ENCODE data around the gene KAZN. TPM values are rescaled to one million over a fixed set of nuclear protein-coding genes. Genes with fewer than 3 reads are reported as not detected.

The KAZN gene
- total RNA-seq, 1 donor from 2014 or later = 33.9 TPM

- ATAC-seq = no peak
Observed at GRCh38 chr1:15045123-15045522, 446.6 kb downstream of the KAZN start.

GRCh38 chr1:15046487-15047165 is 448.1 kb downstream of the KAZN start:
- ATAC-seq = peak; percentile 75

- no peak for ATAC-seq
Observed at GRCh38 chr1:15047237-15047636, 448.8 kb downstream of the KAZN start.

DNA sequence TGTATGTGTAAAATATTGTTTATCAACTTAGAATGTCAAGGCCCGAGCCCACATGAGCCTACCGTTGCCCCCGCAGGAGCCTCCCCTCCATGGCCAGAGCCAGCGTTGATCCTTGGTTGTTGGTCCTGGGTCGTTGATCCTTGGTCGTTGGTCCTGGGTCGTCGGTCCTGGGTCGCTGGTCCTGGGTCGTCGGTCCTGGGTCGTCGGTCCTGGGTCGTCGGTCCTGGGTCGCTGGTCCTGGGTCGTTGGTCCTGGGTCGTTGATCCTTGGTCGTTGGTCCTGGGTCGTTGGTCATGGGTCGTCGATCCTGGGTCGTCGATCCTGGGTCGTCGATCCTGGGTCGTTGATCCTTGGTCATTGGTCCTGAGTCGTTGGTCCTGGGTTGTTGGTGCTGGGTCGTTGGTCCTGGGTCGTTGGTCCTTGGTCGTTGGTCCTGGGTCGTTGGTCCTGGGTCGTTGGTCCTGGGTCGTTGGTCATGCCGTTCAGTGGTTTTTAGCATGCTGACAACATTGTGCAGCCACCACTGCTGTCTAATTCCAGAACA is 450.0 kb downstream of the KAZN start:
- no peak for ATAC-seq

DNA sequence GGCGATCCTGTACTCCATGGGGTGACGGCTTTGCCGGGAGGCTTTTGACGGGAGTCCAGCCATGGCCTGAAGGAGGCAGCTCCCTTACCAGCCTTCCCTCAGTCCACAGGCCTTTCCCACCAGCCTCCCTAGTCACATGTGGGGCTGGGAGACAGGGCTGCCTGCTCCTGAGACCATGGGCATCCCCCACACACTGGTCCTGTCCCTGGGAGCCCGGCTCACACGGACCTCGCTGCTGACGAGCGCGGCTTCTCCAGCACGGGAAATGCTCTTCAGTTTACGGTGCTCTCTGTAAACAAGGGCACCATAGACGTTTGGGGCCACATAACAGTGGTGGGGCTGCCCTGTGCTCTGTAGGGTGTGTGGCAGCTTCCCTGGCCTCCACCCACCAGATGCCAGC is 450.6 kb downstream of the KAZN start:
- ATAC-seq = no peak

DNA sequence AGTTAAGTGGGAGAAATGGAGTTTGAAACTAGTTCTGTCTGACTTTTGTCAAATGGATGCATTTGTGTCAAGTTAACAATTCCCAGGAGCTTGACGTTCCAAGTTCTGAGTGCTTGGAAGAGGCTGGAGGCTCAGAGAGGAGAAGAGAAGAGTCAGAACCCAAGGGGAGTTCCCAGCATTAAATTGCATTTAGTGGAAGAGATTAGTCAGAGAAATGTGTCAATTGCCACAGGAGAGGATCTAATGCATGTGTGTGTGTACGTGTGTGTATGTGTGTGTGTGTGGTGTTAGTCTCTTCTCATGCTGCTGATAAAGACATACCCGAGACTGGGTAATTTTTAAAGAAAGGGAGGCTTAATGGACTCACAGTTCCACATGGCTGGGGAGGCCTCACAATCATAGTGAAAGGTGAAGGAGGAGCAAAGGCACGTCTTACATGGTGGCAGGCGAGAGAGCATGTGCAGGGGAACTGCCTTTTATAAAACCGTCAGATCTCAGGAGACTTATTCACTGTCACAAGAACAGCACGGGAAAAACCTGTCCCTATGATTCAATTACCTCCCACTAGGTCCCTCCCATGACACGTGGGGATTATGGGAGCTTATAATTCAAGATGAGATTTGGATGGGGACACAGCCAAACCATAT is 453.5 kb downstream of the KAZN start:
- ATAC-seq = no peak

- ATAC-seq = peak; percentile 30
Observed at GRCh38 chr1:15053153-15053552, 454.7 kb downstream of the KAZN start.

DNA sequence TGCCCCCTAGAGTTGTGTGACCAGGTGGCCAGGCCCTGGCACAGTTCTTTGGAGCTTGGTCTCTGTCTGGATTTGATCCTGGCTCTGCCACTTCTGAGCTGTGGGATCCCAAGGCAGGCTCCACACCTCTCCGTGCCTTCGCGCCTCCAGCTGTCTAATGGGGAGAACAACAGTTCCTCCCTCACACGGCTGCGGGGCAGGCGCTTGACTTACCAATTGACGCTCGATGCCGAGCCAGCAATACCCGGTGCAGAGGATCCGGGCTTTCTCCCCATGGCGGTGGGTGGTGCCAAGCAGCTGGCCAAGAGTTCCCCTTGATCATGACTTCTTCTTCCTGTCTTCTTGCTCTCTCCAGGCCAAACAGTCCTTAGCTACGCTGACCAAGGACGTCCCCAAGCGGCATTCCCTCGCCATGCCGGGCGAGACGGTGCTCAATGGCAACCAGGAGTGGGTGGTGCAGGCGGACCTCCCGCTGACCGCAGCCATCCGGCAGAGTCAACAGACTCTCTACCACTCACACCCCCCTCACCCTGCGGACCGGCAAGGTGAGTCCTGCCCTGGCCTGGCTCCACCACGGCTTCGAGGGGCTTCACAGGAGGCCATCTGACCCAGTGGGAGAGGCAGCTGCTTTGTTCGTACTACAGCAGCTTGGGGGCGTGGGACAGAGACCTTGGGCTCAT is 457.4 kb downstream of the KAZN start:
- ATAC-seq = no peak

- peak; percentile 5 for ATAC-seq
Observed at GRCh38 chr1:15056515-15057285, 458.2 kb downstream of the KAZN start.

- no peak for ATAC-seq
Observed at GRCh38 chr1:15057834-15058233, 459.3 kb downstream of the KAZN start.

DNA sequence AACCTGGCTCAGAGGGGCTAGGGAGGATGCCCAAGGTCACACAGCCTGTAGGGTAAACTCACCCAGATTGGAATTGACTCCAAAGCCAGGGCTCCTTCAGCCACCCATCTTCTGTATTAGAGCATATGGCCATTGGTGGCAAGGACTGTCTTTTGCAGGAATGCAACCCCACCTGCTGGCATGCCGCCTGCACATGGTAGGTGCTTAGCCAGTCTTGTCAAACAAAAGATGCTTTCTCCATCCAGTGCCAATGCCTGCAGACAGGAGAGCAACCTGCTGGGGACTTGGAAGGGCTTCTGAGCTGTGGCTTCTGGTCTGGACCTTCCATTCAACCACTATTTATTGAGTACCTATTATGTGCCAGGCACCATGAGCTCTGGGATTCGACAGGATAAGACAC is 459.8 kb downstream of the KAZN start:
- no peak for ATAC-seq

DNA sequence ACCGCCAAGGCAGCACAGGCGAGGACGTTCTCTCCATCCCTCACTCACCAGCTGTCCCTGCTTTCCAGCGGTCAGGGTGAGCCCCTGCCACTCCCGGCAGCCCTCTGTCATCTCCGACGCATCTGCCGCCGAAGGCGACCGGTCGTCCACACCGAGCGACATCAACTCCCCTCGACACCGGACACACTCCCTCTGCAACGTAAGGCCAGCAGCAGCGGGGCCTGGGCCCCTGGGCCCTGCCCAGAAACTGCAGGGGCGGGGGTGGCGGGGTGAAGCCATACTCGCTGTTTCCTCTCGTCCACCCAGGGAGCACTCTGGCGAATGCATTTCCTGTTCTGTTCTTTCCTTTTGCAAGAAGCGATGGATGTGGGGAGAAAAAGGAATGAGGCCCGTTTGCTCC is 461.6 kb downstream of the KAZN start:
- no peak for ATAC-seq

DNA sequence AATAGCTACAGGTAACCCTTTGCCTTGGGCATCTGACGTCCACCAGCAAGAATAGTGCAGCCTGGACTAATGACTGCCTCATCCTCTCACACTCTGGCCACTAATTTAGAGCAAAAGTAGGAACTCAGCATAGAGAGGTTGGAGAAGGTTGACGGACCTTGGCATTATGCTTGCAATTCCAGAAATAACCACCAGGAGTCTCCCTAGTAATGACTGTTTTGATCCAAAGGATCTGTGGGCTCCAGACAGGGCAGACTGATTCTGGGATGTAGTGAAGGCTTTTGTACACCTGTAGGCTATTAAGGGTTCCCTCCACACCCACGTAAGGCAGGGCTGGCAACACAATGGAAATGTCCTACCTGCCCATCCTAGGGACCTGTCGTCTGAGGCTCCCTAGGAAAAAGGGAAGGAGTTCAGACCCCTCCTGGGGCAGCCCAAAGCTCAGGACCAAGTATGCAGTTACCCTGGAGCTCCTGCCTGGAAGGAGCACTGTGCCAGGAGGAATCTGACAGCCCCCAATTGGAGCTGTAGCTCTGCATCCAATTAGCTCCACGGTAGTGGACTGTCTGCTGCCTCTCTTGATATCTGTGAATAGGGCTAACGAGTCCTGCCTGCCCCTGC is 464.1 kb downstream of the KAZN start:
- ATAC-seq = no peak

DNA sequence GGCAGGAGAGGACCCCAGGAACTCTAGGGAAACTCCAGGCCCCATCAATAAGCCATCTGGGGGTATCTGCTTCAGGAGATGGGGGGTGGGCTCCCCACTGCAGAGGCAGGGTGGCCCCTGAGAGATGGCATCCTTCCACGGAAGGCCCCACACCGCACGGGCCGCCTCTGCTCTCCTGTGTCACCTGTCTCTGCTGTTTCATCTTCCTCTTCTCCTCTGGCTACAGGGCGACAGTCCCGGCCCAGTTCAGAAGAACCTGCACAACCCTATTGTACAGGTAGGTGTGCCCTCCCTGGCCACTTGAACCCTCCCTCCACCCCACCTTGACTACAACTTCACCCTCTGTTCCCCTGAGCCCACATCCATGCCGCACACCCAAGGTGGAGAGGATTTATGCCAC is 464.9 kb downstream of the KAZN start:
- no peak for ATAC-seq

GRCh38 chr1:15063783-15064182 is 465.3 kb downstream of the KAZN start:
- no peak for ATAC-seq

DNA sequence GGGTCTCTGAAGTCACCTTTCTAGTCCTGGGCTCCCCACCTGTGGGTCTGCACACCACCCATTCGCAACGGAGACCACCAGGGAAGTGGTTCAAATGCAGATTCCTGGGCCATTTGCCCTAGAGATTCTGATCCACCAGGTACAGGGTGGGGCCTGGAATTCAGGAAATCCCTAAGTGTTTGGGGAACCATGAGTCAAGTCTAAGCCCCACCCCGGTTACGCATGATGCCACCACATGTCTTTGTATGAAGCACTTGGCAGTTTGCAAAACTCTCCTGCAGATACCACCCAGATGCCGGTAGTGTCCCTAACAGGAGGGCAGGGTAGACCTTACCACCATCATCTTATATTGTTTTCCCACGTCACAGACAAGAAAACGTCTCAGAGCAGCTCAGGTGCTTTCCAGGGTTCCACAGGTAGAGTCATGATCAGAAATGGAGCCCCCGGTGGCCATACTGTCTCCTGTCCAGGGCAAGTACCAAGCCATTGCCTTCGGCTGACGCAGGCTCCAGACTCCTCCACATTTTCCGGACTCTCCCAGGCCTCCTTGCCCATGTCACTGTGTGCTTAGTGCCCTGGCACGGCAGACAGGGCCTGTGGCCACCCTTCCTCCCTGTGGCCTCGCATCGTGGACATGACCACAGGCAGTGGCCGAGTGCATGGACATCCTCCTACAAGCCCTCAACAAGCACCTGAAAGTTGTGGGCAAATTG is 465.9 kb downstream of the KAZN start:
- ATAC-seq = peak; percentile 81

- ATAC-seq = no peak
Observed at GRCh38 chr1:15065291-15065690, 466.8 kb downstream of the KAZN start.

DNA sequence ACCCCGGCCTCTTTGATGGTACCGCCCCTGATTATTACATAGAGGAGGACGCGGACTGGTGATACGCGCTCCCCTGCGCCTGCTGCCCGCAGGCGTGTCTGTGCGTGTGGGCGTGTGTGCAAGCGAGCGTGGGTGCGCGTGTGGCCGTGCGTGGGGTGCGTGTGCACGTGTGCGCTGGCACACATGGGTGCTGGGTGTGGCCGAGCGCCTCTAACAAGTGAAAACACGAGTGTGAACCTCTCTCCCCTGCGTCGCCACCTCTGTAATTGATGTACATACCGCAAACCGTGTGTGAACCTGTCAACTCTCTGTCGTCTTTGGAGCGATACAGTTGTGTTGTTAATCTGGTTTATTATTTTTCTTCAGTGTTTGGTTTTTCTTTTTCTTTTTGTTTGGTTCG is 467.3 kb downstream of the KAZN start:
- no peak for ATAC-seq

DNA sequence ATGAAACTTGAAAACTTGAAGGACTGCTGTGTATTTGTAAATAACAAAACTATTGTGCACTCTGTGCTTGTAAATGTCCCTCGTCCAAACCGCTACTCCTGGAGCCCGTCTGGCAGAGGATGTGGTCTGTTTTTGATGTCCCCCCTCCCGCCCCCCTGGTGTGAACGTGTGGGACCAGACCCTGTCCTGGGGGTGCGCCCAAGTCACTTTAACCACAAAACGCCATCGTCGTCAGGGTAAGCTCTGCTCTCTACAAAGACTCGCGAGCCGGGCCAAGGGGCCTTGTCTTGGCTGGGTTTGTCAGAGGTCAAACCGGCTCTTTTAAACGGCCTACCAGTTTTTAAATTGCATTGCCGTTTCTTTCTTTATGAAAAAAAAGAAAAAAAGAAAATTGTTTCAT is 467.7 kb downstream of the KAZN start:
- no peak for ATAC-seq

DNA sequence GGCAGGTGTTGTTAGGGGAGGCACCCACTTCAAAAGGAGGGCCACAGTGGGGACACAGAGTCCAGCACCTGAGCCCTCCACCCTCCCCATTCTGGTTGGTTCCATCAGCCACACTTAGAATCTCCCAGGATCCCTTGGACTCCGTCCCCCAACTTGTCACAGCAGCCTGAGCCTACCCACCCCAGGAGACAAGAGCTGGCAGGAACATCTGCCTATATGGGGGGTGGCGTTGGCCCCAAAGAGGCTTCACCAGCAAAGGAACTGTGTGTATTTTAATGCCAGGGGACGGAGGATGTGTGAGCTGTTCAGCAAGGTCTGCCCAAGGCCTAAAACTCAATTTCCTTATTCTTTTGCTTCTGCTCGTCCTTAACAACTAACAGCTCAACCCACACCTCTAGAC is 468.7 kb downstream of the KAZN start:
- ATAC-seq = no peak

DNA sequence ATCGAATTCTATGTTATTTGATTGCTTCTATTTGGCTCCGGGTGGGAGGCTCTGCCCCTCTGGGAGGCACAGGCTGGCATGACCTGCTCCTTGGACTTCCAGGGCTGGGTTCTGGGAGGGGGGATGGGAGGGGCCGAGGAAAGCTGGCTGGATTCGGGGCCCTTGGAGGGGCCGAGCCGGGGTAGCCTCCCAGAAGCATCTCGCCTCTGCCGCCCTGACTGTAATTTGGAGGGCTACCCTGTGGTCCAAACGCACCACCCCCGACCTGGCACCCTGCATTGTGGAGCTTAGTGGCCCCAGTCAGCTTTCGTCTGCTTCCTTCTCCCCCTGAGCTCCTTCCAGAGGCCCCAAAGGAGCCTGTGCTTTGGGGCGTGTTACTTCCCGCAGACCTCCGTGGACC is 469.7 kb downstream of the KAZN start:
- ATAC-seq = no peak

DNA sequence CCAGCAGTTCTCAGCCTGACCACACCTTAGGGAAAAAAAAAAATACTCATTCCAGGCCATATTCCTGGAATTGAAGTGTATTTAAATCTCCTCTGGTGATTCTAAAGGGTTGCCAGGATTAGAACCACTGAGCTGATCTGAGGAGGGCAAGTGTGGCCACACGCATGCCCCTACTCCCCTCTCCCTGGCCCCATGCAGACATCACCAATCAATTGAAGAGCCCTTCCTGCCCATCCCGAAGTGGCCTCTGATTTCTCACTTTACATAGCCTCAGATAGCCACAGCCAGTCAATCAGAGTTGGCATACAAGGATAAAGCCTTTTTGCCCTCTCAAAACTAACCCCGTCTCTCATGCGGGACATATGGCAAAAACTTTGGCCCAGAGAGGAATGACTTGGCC is 470.5 kb downstream of the KAZN start:
- no peak for ATAC-seq
